H9 (cell line): ENCODE results near the gene HOMER1. TPM values are rescaled to one million over a fixed set of nuclear protein-coding genes. Genes with fewer than 3 reads are reported as not detected.

Experiments used
- DNase-seq: peaks from one replicate; pipeline ENCODE4 v3.0.0-alpha.2; 2017
- H2AFZ ChIP-seq: one replicate; pipeline ENCODE4 v1.6.1; 2013; ENCODE audit warnings: mild to moderate bottlenecking, low read length, control low read depth, moderate library complexity
- H2AK5ac ChIP-seq: 2 replicates; pipeline ENCODE4 v1.6.1; 2013; ENCODE audit warnings: low read length, control low read depth, mixed read lengths; ENCODE audit not compliant: insufficient read length
- H2BK120ac ChIP-seq: one replicate; pipeline ENCODE4 v1.6.1; 2013; ENCODE audit warnings: low read depth, mild to moderate bottlenecking, low read length, control low read depth, inconsistent platforms; ENCODE audit not compliant: poor library complexity, severe bottlenecking
- H2BK12ac ChIP-seq: 2 replicates; pipeline ENCODE4 v1.6.1; 2013; ENCODE audit warnings: low read length, control low read depth, mixed read lengths, low read depth; ENCODE audit not compliant: insufficient read length
- H2BK15ac ChIP-seq: 2 replicates; pipeline ENCODE4 v1.6.1; 2013; ENCODE audit warnings: low read depth, low read length, control low read depth
- H2BK20ac ChIP-seq: one replicate; pipeline ENCODE4 v1.6.1; 2013; ENCODE audit warnings: low read depth, mild to moderate bottlenecking, low read length, control low read depth, inconsistent platforms; ENCODE audit not compliant: poor library complexity, severe bottlenecking
- H2BK5ac ChIP-seq: 2 replicates; pipeline ENCODE4 v1.6.1; 2013; ENCODE audit warnings: low read length, control low read depth, mixed read lengths; ENCODE audit not compliant: insufficient read length
- H3K14ac ChIP-seq: 2 replicates; pipeline ENCODE4 v1.6.1; 2013; ENCODE audit warnings: low read length, control low read depth; ENCODE audit not compliant: insufficient read depth
- H3K18ac ChIP-seq: 2 replicates; pipeline ENCODE4 v1.6.1; 2013; ENCODE audit warnings: low read depth, mild to moderate bottlenecking, mixed read lengths, low read length, control low read depth; ENCODE audit not compliant: insufficient read length
- H3K23ac ChIP-seq: 2 replicates; pipeline ENCODE4 v1.6.1; 2013; ENCODE audit warnings: low read length, control low read depth, mixed read lengths, low read depth; ENCODE audit not compliant: insufficient read length
- H3K23me2 ChIP-seq: 2 replicates; pipeline ENCODE4 v1.6.1; 2013; ENCODE audit warnings: low read depth, mild to moderate bottlenecking, mixed read lengths, low read length, control low read depth; ENCODE audit not compliant: insufficient read length, poor library complexity, severe bottlenecking
- H3K27ac ChIP-seq: 2 replicates; pipeline ENCODE4 v1.5.1; 2013; ENCODE audit warnings: low read length, control low read depth, mixed read lengths, low read depth; ENCODE audit not compliant: insufficient read length
- H3K27me3 ChIP-seq: 2 replicates; pipeline ENCODE4 v1.6.1; 2013; ENCODE audit warnings: low read length, control low read depth, inconsistent platforms; ENCODE audit not compliant: insufficient read depth
- H3K4ac ChIP-seq: 2 replicates; pipeline ENCODE4 v1.6.1; 2013; ENCODE audit warnings: low read depth, mild to moderate bottlenecking, control low read depth, inconsistent platforms, low read length, moderate library complexity
- H3K4me1 ChIP-seq: 2 replicates; pipeline ENCODE4 v1.6.1; 2013; ENCODE audit warnings: low read length, control low read depth, inconsistent platforms; ENCODE audit not compliant: insufficient read depth
- H3K4me2 ChIP-seq: 2 replicates; pipeline ENCODE4 v1.6.1; 2013; ENCODE audit warnings: low read length, control low read depth, mixed read lengths; ENCODE audit not compliant: insufficient read length, insufficient read depth
- H3K56ac ChIP-seq: 2 replicates; pipeline ENCODE4 v1.6.1; 2013; ENCODE audit warnings: low read depth, mild to moderate bottlenecking, mixed read lengths, low read length, control low read depth; ENCODE audit not compliant: insufficient read length
- H3K79me1 ChIP-seq: 2 replicates; pipeline ENCODE4 v1.6.1; 2013; ENCODE audit warnings: low read depth, mild to moderate bottlenecking, moderate library complexity, low read length, control low read depth, inconsistent platforms; ENCODE audit not compliant: insufficient read depth, poor library complexity, severe bottlenecking
- H3K79me2 ChIP-seq: 2 replicates; pipeline ENCODE4 v1.6.1; 2013; ENCODE audit warnings: low read length, control low read depth, inconsistent platforms; ENCODE audit not compliant: insufficient read depth
- H3K9ac ChIP-seq: 2 replicates; pipeline ENCODE4 v1.6.1; 2013; ENCODE audit warnings: low read length, control low read depth, mixed read lengths; ENCODE audit not compliant: insufficient read length; ENCODE audit errors: extremely low read depth
- H3K9me3 ChIP-seq: one replicate; pipeline ENCODE4 v1.6.1; 2013; ENCODE audit warnings: low read depth, low read length, inconsistent platforms; ENCODE audit not compliant: control insufficient read depth
- H3T11ph ChIP-seq: one replicate; pipeline ENCODE4 v1.6.1; 2013; ENCODE audit warnings: mild to moderate bottlenecking, low read length, control low read depth, inconsistent platforms
- H4K20me1 ChIP-seq: one replicate; pipeline ENCODE4 v1.6.1; 2013; ENCODE audit not compliant: control insufficient read depth, insufficient read length, insufficient read depth
- H4K5ac ChIP-seq: 2 replicates; pipeline ENCODE4 v1.6.1; 2013; ENCODE audit warnings: low read depth, mild to moderate bottlenecking, mixed read lengths, low read length, control low read depth; ENCODE audit not compliant: insufficient read length
- H4K8ac ChIP-seq: replicated peaks from 2 replicates; pipeline ENCODE4 v1.6.1; 2013; ENCODE audit warnings: low read length, control low read depth, mixed read lengths, low read depth; ENCODE audit not compliant: insufficient read length
- H4K91ac ChIP-seq: 2 replicates; pipeline ENCODE4 v1.6.1; 2013; ENCODE audit warnings: low read depth, mild to moderate bottlenecking, moderate library complexity, mixed read lengths, low read length, control low read depth; ENCODE audit not compliant: insufficient read length
- H3K27ac Mint-ChIP-seq, 3 experiments: 2 replicates in 2 of 3; 3 replicates in 1 of 3; pipeline ENCODE4 v1.8.0; 2020 to 2021; ENCODE audit warnings: mixed read lengths in 3 of 3, mild to moderate bottlenecking in 1 of 3, moderate library complexity in 1 of 3
- H3K27me3 Mint-ChIP-seq: 2 replicates; pipeline ENCODE4 v1.8.0; 2021; ENCODE audit warnings: low read depth, mild to moderate bottlenecking, moderate library complexity, mixed read lengths
- H3K36me3 Mint-ChIP-seq, 3 experiments: 2 replicates in 2 of 3; 3 replicates in 1 of 3; pipeline ENCODE4 v1.8.0; 2020 to 2021; ENCODE audit warnings: low read depth in 3 of 3, mixed read lengths in 3 of 3; ENCODE audit not compliant: insufficient read depth in 1 of 3
- H3K4me1 Mint-ChIP-seq, 2 experiments: 2 replicates each; pipeline ENCODE4 v1.8.0; 2020; ENCODE audit warnings: mixed read lengths in 2 of 2
- H3K4me3 Mint-ChIP-seq, 2 experiments: 2 replicates in 1 of 2; 3 replicates in 1 of 2; pipeline ENCODE4 v1.8.0; 2020 to 2021; ENCODE audit warnings: mild to moderate bottlenecking in 2 of 2, mixed read lengths in 2 of 2, moderate library complexity in 1 of 2
- H3K9me3 Mint-ChIP-seq, 2 experiments: 2 replicates in 1 of 2; 3 replicates in 1 of 2; pipeline ENCODE4 v1.8.0; 2020; ENCODE audit warnings: mild to moderate bottlenecking in 2 of 2, mixed read lengths in 2 of 2, moderate library complexity in 1 of 2
- WGBS: extraction: QIAGEN DNeasy Blood & Tissue Kit; methylation state at CpG from one replicate; pipeline ENCODE4 v1.1.7; 2013; ENCODE audit warnings: missing lambda C conversion rate, low lambda C conversion rate, mixed read lengths; ENCODE audit not compliant: insufficient read length; ENCODE audit errors: extremely low coverage; 5-methylcytosine and 5-hydroxymethylcytosine counted together
- total RNA-seq: library from RNA; stranded (reverse); gene quantifications from 2 replicates; pipeline ENCODE4 v1.2.1, GENCODE V29; 2021
- TF ChIP-seq, protein P1 (sequence below): fragments of 200-600 bp; sonication (generic); conservative IDR thresholded peaks from 3 replicates; pipeline ENCODE4 v1.8.0; 2021; ENCODE audit warnings: antibody characterized with exemption, mild to moderate bottlenecking

The HOMER1 gene
- total RNA-seq, 1 experiment from 2014 or later: 39.5 TPM

DNA sequence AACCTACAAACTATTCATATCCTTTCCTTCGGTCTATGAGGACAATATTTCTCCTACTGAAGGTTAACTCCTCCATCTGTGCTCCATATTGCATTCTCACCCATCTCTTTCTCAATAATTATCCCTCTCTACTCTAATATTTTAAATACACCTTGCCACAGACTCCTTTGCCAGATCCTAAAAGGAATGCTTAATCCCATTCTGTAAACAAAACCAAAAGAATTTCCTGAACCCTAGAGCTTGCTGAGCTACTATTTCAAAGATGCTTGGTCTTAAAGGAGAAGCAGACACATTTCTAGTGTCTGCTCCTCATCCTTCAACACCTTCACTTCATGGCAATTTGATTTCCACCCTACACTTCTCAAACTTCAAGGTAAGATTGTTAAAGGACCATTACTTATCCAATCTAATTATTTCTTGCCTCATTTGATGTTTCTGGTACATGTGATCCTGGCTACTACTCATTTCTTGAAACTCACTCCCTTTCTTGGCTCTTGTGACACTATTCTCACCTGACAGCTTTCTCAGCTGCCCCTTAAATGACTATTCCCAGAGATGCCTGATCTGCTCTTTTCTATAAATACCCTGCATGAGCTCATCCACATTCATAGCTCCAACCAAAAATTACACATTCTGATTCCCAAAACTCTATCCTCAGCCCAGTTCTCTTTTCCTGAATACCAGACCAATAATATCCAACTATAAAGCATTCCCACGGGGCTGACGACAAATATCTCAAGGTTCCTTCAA, 20.2 kb downstream of the HOMER1 start:
- Histone ChIP-seq H3K4me2 (no peak overlapping the region), H3K79me2 (peaks cover 6% of the 10 kb centered on the region; the same call in 1 of the 2 replicates), H2BK20ac (no peak overlapping the region), H3K56ac (no peak overlapping the region), H3K18ac (no peak overlapping the region), H3K27me3 (no peaks in the 10 kb centered on the region), H3T11ph (no peak overlapping the region), H3K79me1 (no peaks in the 10 kb centered on the region), H2AFZ (no peak overlapping the region), H3K27ac (no peak overlapping the region), H4K91ac (no peak overlapping the region), H2BK12ac (no peak overlapping the region), H2BK5ac (no peak overlapping the region), H2BK120ac (no peak overlapping the region), H3K23me2 (no peaks in the 10 kb centered on the region), H2AK5ac (no peak overlapping the region), H3K4ac (no peak overlapping the region), H3K23ac (no peak overlapping the region), H3K14ac (no peak overlapping the region), H3K4me1 (peaks cover 7% of the 10 kb centered on the region; the same call in 1 of the 2 replicates), H3K9ac (no peak overlapping the region), H2BK15ac (no peak overlapping the region), H4K5ac (no peak overlapping the region), H3K9me3 (no peaks in the 10 kb centered on the region), H4K20me1 (no peaks in the 10 kb centered on the region), H4K8ac (no peak overlapping the region)
- Mint-ChIP-seq H3K9me3 (no peaks in the 10 kb centered on the region), H3K27ac (peak overlapping the region in 2 of 3 experiments; percentile 2 to 77; a peak in 3 of 7 replicates), H3K4me3 (no peak overlapping the region), H3K27me3 (no peaks in the 10 kb centered on the region), H3K4me1 (peaks cover 33 to 36% of the 10 kb centered on the region in 2 experiments), H3K36me3 (peaks cover 0 to 4% (median 0%) of the 10 kb centered on the region in 3 experiments; a peak in 2 of 7 replicates)
- TF ChIP-seq, protein P1, sequence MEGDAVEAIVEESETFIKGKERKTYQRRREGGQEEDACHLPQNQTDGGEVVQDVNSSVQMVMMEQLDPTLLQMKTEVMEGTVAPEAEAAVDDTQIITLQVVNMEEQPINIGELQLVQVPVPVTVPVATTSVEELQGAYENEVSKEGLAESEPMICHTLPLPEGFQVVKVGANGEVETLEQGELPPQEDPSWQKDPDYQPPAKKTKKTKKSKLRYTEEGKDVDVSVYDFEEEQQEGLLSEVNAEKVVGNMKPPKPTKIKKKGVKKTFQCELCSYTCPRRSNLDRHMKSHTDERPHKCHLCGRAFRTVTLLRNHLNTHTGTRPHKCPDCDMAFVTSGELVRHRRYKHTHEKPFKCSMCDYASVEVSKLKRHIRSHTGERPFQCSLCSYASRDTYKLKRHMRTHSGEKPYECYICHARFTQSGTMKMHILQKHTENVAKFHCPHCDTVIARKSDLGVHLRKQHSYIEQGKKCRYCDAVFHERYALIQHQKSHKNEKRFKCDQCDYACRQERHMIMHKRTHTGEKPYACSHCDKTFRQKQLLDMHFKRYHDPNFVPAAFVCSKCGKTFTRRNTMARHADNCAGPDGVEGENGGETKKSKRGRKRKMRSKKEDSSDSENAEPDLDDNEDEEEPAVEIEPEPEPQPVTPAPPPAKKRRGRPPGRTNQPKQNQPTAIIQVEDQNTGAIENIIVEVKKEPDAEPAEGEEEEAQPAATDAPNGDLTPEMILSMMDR: no peak
- WGBS: no CpG with 5 or more reads among the region's 3 CpGs
- no peak for DNase-seq
